Medulla oblongata (tissue), 1 donor: Measurements from ENCODE around the gene ELL3.

Experiments
- DNase-seq: peaks from one replicate; pipeline ENCODE4 v3.0.0-alpha.2; 2015; ENCODE audit errors: extremely low spot score

Gene ELL3

GRCh38 chr15:43723151-43723550, 53.6 kb downstream of the ELL3 start:
- no peak for DNase-seq
